Gastroesophageal sphincter (tissue), 4 donors: ENCODE results near the gene POLE3. TPM values are rescaled to one million over a fixed set of nuclear protein-coding genes. Genes with fewer than 3 reads are reported as not detected.

Experiments
- ATAC-seq: fragments of 150-250 bp; one replicate; pipeline ENCODE4 v1.9.1; 2016; ENCODE audit warnings: mild to moderate bottlenecking, moderate library complexity
- H3K27ac ChIP-seq, 4 donors: fragments of 200-600 bp; sonication (generic) in 3 of 4; 1 replicate in 3 of 4; 2 replicates in 1 of 4; pipeline ENCODE4 v1.5.1; 2016 to 2019
- H3K27me3 ChIP-seq: fragments of 200-600 bp; sonication (generic); one replicate; pipeline ENCODE4 v1.5.1; 2019
- H3K36me3 ChIP-seq, 2 donors: fragments of 200-600 bp; sonication (generic); one replicate each; pipeline ENCODE4 v1.5.1; 2019; ENCODE audit warnings: control low read depth in 1 of 2
- H3K4me1 ChIP-seq, 3 donors: fragments of 200-600 bp; sonication (generic); 1 replicate in 2 of 3; 2 replicates in 1 of 3; pipeline ENCODE4 v1.5.1; 2016 to 2019; ENCODE audit warnings: control low read depth in 2 of 3
- H3K4me3 ChIP-seq, 2 donors: fragments of 200-600 bp; sonication (generic); one replicate each; pipeline ENCODE4 v1.5.1; 2019; ENCODE audit warnings: mild to moderate bottlenecking in 1 of 2, moderate library complexity in 1 of 2
- H3K9me3 ChIP-seq, 3 donors: fragments of 200-600 bp; sonication (generic); one replicate each; pipeline ENCODE4 v1.5.1; 2017 to 2019; ENCODE audit warnings: control low read depth in 2 of 3
- EP300 ChIP-seq: sonication (generic); formaldehyde crosslinking; IDR thresholded peaks from one replicate; pipeline ENCODE4 v1.6.1; 2017; ENCODE audit warnings: antibody characterized with exemption, mild to moderate bottlenecking
- POLR2A ChIP-seq, 2 donors: fragments of 450-650 bp; IDR thresholded peaks; one replicate each; pipeline ENCODE4 v1.6.1; 2017; ENCODE audit warnings: antibody characterized with exemption in 2 of 2, mild to moderate bottlenecking in 2 of 2, moderate library complexity in 1 of 2
- POLR2AphosphoS5 ChIP-seq: sonication (generic); formaldehyde crosslinking; IDR thresholded peaks from one replicate; pipeline ENCODE4 v1.6.1; 2017; ENCODE audit warnings: antibody characterized with exemption
- WGBS, 2 donors: methylation state at CpG; one replicate each; pipeline ENCODE4 v1.1.5; 2018; ENCODE audit warnings: low coverage in 1 of 2; 5-methylcytosine and 5-hydroxymethylcytosine counted together
- total RNA-seq, 4 donors: library from RNA; depleted of rRNA; stranded (reverse); fragments of >200 nt; gene quantifications; one replicate each; pipeline ENCODE4 v1.1.0, GENCODE V29; 2016
- TF ChIP-seq, protein P1 (sequence below), 4 experiments: fragments of 200-600 bp in 2 of 4; fragments of 450-650 bp in 2 of 4; sonication (generic) in 1 of 4; IDR thresholded peaks; one replicate each; pipeline ENCODE4 v1.5.1; 2017 to 2019; ENCODE audit warnings: antibody characterized with exemption in 4 of 4, mild to moderate bottlenecking in 2 of 4, moderate library complexity in 2 of 4

The POLE3 gene
- total RNA-seq, 4 donors from 2014 or later = 32.3 to 47.1 (median 34.6) TPM

DNA sequence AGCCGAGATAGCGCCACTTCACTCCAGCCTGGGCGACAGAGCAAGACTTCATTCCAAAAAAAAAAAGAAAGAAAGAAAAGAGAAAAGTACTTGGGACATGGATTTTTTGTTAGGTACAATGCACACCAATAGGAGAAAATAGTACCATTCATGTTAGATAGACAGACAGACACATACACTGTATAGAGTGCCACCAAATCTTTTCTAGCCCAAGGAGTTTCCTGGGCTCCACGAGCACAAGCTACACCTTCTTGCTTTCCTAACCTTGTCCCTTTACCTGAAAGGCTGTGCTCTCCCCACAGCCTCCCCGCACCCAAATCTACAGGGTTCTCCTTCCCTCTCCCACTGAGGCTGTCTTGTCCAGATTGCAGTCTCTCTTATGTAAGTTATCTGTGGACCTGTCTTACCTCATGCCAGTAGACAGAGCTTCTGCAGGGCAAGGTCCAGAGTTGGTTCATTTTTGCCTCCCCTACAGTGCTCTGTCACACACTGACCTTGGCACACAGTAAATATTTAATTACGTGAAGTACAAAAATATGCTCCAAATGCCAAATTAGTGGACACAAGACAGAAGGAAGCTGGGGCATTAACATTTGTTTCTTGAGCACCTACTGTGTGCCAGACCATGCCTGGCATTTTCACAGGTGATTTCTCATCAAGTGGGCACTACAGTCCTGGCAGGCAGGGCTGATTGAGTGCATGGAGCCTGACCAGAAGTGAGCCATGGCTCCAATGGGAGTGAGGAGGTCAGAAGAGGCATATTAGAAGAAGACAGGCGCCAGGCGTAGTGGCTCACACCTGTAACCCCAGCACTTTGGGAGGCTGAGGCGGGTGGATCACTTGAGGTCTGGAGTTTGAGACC, 15.2 kb downstream of the POLE3 start:
- H3K4me3 ChIP-seq = no peak overlapping the region
- WGBS, 2 donors = 92 to 95% methylated on average over 5 to 7 of the region's 9 CpGs
- H3K27ac ChIP-seq = no peak overlapping the region
- H3K36me3 ChIP-seq = peaks cover 0 to 53% of the 10 kb centered on the region in 2 donors
- peaks cover 0 to 11% (median 7%) of the 10 kb centered on the region in 3 donors for H3K4me1 ChIP-seq
- no peaks in the 10 kb centered on the region for H3K9me3 ChIP-seq
- TF ChIP-seq, protein P1, sequence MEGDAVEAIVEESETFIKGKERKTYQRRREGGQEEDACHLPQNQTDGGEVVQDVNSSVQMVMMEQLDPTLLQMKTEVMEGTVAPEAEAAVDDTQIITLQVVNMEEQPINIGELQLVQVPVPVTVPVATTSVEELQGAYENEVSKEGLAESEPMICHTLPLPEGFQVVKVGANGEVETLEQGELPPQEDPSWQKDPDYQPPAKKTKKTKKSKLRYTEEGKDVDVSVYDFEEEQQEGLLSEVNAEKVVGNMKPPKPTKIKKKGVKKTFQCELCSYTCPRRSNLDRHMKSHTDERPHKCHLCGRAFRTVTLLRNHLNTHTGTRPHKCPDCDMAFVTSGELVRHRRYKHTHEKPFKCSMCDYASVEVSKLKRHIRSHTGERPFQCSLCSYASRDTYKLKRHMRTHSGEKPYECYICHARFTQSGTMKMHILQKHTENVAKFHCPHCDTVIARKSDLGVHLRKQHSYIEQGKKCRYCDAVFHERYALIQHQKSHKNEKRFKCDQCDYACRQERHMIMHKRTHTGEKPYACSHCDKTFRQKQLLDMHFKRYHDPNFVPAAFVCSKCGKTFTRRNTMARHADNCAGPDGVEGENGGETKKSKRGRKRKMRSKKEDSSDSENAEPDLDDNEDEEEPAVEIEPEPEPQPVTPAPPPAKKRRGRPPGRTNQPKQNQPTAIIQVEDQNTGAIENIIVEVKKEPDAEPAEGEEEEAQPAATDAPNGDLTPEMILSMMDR (IDR thresholded peaks at IDR 0.05) = no peak
- no peak for ATAC-seq
- H3K27me3 ChIP-seq = no peaks in the 10 kb centered on the region

GRCh38 chr9:113393281-113393680, 17.2 kb downstream of the POLE3 start:
- no CpG with 5 or more reads among the region's 7 CpGs for WGBS, 2 donors
- H3K27ac ChIP-seq = no peak overlapping the region
- peaks cover 0 to 72% of the 10 kb centered on the region in 2 donors for H3K36me3 ChIP-seq
- ATAC-seq = no peak
- H3K4me3 ChIP-seq = no peak overlapping the region
- no peaks in the 10 kb centered on the region for H3K9me3 ChIP-seq
- H3K4me1 ChIP-seq = no peaks in the 10 kb centered on the region
- TF ChIP-seq, protein P1 (IDR thresholded peaks at IDR 0.05) = no peak
- TF ChIP-seq POLR2AphosphoS5 (no peak), POLR2A (IDR thresholded peaks at IDR 0.05) (no peak), EP300 (no peak)
- no peaks in the 10 kb centered on the region for H3K27me3 ChIP-seq

DNA sequence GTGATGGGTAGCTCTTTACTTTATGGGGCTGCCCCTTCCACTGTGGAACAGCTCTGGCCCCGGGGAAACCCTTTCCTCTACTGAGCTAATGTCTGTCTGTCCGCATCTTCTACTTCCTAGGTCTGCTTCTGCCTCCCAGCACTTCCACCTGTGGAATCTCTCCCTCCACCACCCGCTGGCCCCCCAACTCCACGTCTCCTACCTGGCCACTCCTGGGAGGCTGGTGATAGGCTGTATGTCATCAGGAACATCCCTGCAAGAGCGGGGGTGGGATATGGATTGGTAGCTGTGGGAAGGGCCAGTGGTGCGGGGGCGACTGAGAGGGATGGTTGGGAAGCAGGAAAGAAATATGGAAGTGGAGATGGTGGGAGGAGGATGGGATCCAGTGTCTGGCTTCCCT, 18.6 kb downstream of the POLE3 start:
- no peak for TF ChIP-seq POLR2A (IDR thresholded peaks at IDR 0.05)
- TF ChIP-seq POLR2AphosphoS5 = no peak
- no peak for TF ChIP-seq EP300
- TF ChIP-seq, protein P1 (IDR thresholded peaks at IDR 0.05) = no peak
- 100% methylated on average over 2 of the region's 7 CpGs for WGBS, 2 donors
- Histone ChIP-seq H3K27me3 (no peaks in the 10 kb centered on the region), H3K9me3 (no peaks in the 10 kb centered on the region), H3K4me1 (no peaks in the 10 kb centered on the region), H3K4me3 (no peak overlapping the region), H3K27ac (no peak overlapping the region), H3K36me3 (peaks cover 0 to 84% of the 10 kb centered on the region in 2 donors)
- no peak for ATAC-seq

- TF ChIP-seq, protein P1 (IDR thresholded peaks at IDR 0.05) = no peak
- TF ChIP-seq EP300 (no peak), POLR2A (IDR thresholded peaks at IDR 0.05) (no peak), POLR2AphosphoS5 (no peak)
- H3K36me3 ChIP-seq = peaks cover 0 to 83% of the 10 kb centered on the region in 2 donors
- H3K27ac ChIP-seq = no peak overlapping the region
- no peaks in the 10 kb centered on the region for H3K9me3 ChIP-seq
- WGBS, 2 donors = 88 to 100% methylated on average over 1 to 4 of the region's 17 CpGs
- no peak for ATAC-seq
- no peak overlapping the region for H3K4me3 ChIP-seq
- no peaks in the 10 kb centered on the region for H3K27me3 ChIP-seq
- no peaks in the 10 kb centered on the region for H3K4me1 ChIP-seq
Observed at GRCh38 chr9:113390192-113390960, 20.1 kb downstream of the POLE3 start.
